Keratinocyte (primary cell): ENCODE data around the gene TMEM138.

Experiments
- EZH2 ChIP-seq: IDR thresholded peaks from one replicate; pipeline ENCODE4 v1.6.1; 2012; ENCODE audit warnings: inconsistent platforms, mild to moderate bottlenecking, low read length, moderate library complexity
- TF ChIP-seq, protein P1 (sequence below), 3 experiments: IDR thresholded peaks in 1 of 3; conservative IDR thresholded peaks in 1 of 3; optimal IDR thresholded peaks in 1 of 3; 2 replicates in 2 of 3; 3 replicates in 1 of 3; pipeline versions ENCODE3 to v1.5.1; 2011; ENCODE audit warnings: low read length in 3 of 3, mild to moderate bottlenecking in 3 of 3, moderate library complexity in 2 of 3, control low read depth in 1 of 3, inconsistent platforms in 1 of 3; ENCODE audit not compliant: insufficient read depth in 2 of 3; ENCODE audit errors: extremely low read depth in 1 of 3

DNA sequence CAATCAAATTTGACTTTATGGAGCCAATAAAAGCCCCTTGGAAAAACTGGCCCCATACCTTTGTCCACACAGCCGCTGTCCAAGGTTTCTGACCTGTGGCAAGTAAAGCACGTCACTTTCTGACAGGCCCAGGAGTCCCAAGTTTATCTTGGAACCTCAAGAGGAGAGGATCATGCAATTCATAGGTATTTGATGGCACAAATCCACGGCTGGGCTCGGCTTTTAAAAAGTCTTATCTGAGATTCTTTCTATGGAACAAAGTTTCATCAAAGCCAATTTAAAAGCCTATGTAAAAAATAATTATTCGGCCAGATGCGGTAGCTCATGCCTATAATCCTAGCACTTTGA lies 13.6 kb downstream of the TMEM138 start:
- TF ChIP-seq, protein P1, sequence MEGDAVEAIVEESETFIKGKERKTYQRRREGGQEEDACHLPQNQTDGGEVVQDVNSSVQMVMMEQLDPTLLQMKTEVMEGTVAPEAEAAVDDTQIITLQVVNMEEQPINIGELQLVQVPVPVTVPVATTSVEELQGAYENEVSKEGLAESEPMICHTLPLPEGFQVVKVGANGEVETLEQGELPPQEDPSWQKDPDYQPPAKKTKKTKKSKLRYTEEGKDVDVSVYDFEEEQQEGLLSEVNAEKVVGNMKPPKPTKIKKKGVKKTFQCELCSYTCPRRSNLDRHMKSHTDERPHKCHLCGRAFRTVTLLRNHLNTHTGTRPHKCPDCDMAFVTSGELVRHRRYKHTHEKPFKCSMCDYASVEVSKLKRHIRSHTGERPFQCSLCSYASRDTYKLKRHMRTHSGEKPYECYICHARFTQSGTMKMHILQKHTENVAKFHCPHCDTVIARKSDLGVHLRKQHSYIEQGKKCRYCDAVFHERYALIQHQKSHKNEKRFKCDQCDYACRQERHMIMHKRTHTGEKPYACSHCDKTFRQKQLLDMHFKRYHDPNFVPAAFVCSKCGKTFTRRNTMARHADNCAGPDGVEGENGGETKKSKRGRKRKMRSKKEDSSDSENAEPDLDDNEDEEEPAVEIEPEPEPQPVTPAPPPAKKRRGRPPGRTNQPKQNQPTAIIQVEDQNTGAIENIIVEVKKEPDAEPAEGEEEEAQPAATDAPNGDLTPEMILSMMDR (optimal IDR thresholded peaks at IDR 0.05 in 1 of 3, IDR thresholded peaks at IDR 0.05 in 1 of 3, conservative IDR thresholded peaks at IDR 0.05 in 1 of 3; ENCODE audit: extremely low read depth in 1 of 3, insufficient read depth in 2 of 3, low read length in 3 of 3), result no peak
- no peak for TF ChIP-seq EZH2
